Choroid plexus epithelial cell (primary cell): Measurements from ENCODE around the gene KRTAP20-1.

Experiments
- DNase-seq: peaks from one replicate; pipeline ENCODE4 v3.0.0-alpha.2; 2010; ENCODE audit warnings: low read depth
- H3K4me3 ChIP-seq: 2 replicates; pipeline ENCODE4 v1.5.1; 2011; ENCODE audit warnings: low read depth, mild to moderate bottlenecking, control low read depth, low read length, moderate library complexity
- TF ChIP-seq, protein P1 (sequence below): conservative IDR thresholded peaks from 2 replicates; pipeline ENCODE4 v1.5.1; 2011; ENCODE audit warnings: low read depth, mild to moderate bottlenecking, control low read depth, inconsistent platforms, low read length, moderate library complexity

The KRTAP20-1 gene

DNA sequence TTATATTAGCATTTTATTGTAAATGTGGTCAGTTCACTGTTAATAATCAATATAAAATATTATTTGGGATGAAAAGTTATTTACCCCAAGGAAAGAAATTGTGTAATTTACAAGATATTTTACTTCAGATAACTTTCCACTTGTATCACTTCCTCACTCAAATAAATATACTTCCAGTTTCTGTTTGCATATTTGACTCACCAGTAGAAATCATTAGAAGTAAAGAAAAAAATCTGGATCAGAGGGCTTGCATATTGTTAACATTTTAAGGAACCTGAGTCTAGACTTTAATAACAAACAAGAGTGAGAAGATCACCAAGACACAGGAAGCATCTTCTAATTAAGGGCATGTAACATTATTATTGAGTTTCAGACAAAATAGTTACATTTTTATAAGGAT is 3.9 kb downstream of the KRTAP20-1 start:
- no peak overlapping the region for H3K4me3 ChIP-seq
- TF ChIP-seq, protein P1, sequence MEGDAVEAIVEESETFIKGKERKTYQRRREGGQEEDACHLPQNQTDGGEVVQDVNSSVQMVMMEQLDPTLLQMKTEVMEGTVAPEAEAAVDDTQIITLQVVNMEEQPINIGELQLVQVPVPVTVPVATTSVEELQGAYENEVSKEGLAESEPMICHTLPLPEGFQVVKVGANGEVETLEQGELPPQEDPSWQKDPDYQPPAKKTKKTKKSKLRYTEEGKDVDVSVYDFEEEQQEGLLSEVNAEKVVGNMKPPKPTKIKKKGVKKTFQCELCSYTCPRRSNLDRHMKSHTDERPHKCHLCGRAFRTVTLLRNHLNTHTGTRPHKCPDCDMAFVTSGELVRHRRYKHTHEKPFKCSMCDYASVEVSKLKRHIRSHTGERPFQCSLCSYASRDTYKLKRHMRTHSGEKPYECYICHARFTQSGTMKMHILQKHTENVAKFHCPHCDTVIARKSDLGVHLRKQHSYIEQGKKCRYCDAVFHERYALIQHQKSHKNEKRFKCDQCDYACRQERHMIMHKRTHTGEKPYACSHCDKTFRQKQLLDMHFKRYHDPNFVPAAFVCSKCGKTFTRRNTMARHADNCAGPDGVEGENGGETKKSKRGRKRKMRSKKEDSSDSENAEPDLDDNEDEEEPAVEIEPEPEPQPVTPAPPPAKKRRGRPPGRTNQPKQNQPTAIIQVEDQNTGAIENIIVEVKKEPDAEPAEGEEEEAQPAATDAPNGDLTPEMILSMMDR, result no peak
- peak; percentile 2 for DNase-seq

DNA sequence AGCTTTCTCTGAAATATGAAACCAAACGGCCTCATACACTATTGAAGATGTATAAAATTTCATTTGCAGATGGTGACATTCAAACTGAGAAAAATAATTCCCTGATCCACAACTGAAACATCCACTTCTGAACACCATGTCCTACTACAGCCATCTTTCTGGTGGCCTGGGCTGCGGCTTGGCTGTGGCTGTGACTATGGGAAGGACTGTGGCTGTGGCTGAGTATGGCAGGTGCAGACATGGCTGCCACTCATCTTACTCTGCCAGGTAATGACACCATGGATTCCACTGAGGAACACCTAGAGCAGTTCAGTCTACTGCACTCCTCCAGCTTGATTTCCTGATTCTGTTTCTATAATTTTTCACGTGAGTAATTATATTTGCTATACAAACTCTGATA is 4.3 kb downstream of the KRTAP20-1 start, which contains the start of gene KRTAP20-4:
Gene KRTAP20-4 (plus strand): TSS at position 106 of the 400 bp plus-strand sequence.
- DNase-seq, result no peak
- TF ChIP-seq, protein P1, result no peak
- no peak within 1 kb of the TSS for H3K4me3 ChIP-seq

DNA sequence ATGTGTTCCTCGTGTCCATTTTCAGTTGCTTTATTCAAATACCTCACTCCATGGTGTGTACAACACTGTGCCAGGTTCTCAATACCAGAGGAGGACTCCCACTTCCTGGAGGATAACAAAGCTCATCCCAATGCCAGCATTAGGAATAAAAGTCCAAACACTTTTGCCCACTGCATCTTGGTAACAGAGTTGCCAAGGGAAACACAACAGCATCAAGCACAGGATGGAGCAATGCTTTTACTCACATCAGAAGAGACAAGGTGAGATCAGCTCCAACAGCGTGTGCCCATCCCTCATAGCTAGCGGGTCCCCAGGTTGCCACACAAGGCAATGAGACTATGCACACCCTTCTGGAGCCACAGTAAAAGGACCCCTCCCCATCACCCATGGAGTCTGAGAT is 7.1 kb downstream of the KRTAP20-1 start:
- DNase-seq, result no peak
- TF ChIP-seq, protein P1, result no peak
- H3K4me3 ChIP-seq, result no peak overlapping the region

DNA sequence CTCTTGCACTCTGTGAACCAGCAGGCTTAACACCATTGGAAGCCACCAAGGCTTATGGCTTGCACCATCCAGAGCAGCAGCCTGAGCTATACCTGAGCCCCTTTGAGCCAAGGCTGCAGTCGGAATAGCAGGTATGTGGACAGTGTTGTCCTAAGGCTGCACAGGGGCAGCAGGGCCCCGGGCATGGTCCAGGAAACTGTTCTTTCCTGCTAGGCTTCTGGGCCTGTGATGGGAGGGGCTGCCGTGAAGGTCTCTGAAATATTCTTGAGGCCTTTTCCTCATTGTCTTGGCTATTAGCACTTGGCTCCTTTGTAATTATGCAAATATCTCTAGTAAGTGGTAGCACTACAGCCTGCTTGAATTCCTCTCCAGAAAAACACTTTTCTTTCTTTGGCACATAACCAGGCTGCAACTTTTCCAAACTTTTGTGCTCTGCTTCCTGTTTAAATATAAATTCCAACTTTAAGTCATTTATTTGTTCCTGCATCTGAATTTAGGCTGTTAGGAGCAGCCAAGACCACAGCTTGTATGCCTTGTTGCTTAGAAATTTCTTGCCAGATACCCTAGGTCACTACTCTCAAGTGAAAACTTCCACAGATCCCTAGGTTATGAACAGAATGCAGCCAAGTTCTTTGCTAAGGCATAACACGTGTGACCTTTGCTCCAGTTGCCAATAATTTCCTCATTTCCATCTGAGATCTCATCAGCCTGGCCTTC is 9.4 kb downstream of the KRTAP20-1 start:
- no peak for DNase-seq
- TF ChIP-seq, protein P1, result no peak

DNA sequence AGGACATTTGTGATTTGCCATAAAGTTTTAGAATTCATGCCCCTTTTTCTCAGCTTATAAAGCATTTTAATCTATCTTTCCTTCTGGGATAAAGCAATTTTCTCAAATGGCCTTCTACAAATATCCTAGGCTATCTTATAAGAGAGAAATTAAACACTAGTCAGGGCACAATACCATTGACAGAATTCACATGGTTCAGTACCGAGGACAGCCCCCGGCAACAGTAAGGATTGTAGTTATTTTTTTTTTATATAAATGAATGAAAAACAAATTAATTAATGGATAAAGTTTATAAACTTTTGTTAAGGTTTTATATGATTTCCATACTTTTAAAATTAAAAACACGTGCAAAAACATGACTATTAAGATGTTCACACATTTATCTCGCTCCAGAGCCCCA is 11.9 kb downstream of the KRTAP20-1 start:
- TF ChIP-seq, protein P1, result no peak
- H3K4me3 ChIP-seq, result no peak overlapping the region
- DNase-seq, result no peak

More for the DNA sequence above, 9.4 kb downstream of the KRTAP20-1 start:
- no peak overlapping the region for H3K4me3 ChIP-seq

DNA sequence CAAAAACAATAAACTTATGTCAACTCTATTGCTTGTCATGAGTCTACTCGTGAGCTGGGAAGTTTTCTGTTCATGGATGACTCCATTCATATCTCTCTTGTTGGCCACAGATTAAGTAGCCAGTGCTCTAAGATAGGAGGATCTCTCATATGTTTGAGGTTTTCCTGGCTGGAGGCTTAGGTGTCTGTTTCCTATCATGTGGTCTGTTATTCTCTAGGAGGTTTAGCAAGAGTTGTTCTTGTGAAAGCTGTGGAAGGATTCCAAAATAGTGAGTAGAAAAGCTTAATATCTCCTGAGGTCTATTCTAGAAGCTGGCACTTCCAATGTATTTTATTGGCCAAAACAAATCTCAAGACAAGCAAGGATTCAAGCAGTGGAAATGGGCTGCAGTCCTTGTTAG is 13.0 kb downstream of the KRTAP20-1 start:
- TF ChIP-seq, protein P1, result no peak
- peak; percentile 46 for DNase-seq
- H3K4me3 ChIP-seq, result no peak overlapping the region

DNA sequence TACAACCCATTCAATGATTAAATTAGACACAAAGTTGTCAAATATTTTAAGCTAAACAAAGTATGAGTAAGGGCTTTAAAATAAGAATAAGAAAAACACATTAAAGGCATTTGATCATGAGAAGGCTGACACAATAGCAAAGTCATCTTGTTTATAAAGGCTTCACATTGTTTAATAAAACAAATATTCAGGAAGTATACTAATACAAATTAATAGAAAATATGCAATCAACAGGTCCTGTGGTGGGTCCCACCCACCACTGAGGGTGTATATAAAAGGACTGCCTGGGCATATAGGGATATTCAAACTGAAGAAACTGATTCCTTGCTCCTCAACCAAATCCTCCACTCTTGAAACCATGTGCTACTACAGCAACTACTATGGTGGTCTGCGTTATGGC is 18.7 kb downstream of the KRTAP20-1 start, which contains the start of gene KRTAP20-2:
Gene KRTAP20-2 (plus strand): TSS at position 301 of the 400 bp plus-strand sequence. CDS start 58 bp downstream, at position 359.
- no peak within 1 kb of the TSS for H3K4me3 ChIP-seq
- no peak for DNase-seq
- TF ChIP-seq, protein P1, result no peak
